ENCODE measurements around the gene NUP54. TPM values are rescaled to one million over a fixed set of nuclear protein-coding genes. Genes with fewer than 3 reads are reported as not detected.

Gene NUP54, protein sequence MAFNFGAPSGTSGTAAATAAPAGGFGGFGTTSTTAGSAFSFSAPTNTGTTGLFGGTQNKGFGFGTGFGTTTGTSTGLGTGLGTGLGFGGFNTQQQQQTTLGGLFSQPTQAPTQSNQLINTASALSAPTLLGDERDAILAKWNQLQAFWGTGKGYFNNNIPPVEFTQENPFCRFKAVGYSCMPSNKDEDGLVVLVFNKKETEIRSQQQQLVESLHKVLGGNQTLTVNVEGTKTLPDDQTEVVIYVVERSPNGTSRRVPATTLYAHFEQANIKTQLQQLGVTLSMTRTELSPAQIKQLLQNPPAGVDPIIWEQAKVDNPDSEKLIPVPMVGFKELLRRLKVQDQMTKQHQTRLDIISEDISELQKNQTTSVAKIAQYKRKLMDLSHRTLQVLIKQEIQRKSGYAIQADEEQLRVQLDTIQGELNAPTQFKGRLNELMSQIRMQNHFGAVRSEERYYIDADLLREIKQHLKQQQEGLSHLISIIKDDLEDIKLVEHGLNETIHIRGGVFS
- total RNA-seq = 51.9 and 52.3 TPM in 2 replicates

DNA sequence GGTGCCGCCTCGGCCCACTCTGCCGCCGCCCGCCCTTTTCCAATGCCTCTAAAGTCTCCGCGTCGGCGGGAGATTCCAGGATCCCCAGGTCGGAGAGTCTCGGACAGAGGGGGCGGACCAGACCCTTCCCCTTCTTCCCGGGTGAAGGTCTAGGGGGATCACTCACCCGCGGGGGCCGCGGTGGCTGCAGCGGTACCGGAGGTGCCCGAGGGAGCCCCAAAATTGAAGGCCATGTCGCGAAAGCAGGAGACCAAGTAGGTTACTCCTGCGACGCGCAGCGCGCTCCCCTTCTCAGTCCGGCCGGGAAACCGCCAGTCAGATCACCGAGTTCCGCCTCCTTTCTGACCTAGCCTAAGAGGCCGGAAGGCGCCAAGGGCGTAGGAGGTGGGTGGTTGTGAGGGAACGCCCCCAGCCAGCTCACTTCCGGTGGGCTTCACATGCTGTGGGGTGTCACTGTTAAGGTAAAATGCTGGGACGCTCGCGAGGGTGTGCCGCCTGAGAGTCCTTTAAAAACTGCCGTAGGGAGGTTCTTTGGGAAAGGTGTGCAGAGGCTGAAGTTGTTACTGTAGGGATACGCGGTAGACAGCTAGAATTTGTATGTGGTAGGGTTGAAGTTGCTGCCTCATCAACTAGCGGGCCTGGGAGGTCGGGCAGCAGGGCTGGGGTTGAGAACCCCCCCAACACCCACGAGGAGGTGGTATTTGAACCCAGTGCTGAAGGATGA, at the start of gene NUP54:
Gene NUP54 (minus strand): TSS at position 256 of the 724 bp plus-strand sequence. CDS start 23 bp downstream, at position 233.

GRCh38 chr4:76074468-76074867, 73.7 kb downstream of the NUP54 start, which contains the start of gene ART3:
Gene ART3, plus strand, starts transcription at chr4:76074709. Its CDS starts 1,181 bp downstream, at chr4:76075890.

Other genes with a start within 250 kb of the NUP54 start
- gene PPEF2, start 245.9 kb downstream of the NUP54 start, total RNA-seq = not detected in 2 replicates
- 35.3 and 82.8 TPM in 2 replicates for gene NAAA, start 207.4 kb downstream of the NUP54 start, total RNA-seq
- 34.7 and 43.7 TPM in 2 replicates for gene SDAD1, start 157.5 kb downstream of the NUP54 start, total RNA-seq
- not detected in 2 replicates for gene CXCL9, start 140.9 kb downstream of the NUP54 start, total RNA-seq
- gene CXCL10, start 124.9 kb downstream of the NUP54 start, total RNA-seq = not detected in 2 replicates
- not detected in 2 replicates for gene CXCL11, start 112.3 kb downstream of the NUP54 start, total RNA-seq
- not detected in 2 replicates for gene ART3, start 73.7 kb downstream of the NUP54 start, total RNA-seq
- 248 and 252 TPM in 2 replicates for gene SCARB2, start 65.4 kb upstream of the NUP54 start, total RNA-seq
- gene FAM47E, start 103.3 kb upstream of the NUP54 start, total RNA-seq = 0.18 and 0.59 TPM in 2 replicates
- 7.4 and 9.3 TPM in 2 replicates for gene STBD1, start 158.3 kb upstream of the NUP54 start, total RNA-seq

Data from smooth muscle cell of the umbilical artery (primary cell).